ENCODE data around the gene NKAIN2. TPM values are rescaled to one million over a fixed set of nuclear protein-coding genes. Genes with fewer than 3 reads are reported as not detected.

The NKAIN2 gene
- total RNA-seq, 1 experiment from 2014 or later: not detected

GRCh38 chr6:124512431-124512830 is 708.8 kb downstream of the NKAIN2 start:
- Mint-ChIP-seq H3K9me3 (ENCODE audit: low read depth, unreplicated experiment) (no peaks in the 10 kb centered on the region), H3K4me3 (ENCODE audit: low read depth, unreplicated experiment) (no peak overlapping the region), H3K36me3 (ENCODE audit: insufficient read depth, unreplicated experiment) (no peaks in the 10 kb centered on the region), H3K27ac (ENCODE audit: unreplicated experiment) (no peak overlapping the region), H3K27me3 (ENCODE audit: unreplicated experiment) (no peaks in the 10 kb centered on the region), H3K4me1 (ENCODE audit: low read depth, unreplicated experiment) (no peaks in the 10 kb centered on the region)
- CTCF ChIA-PET: no interaction called here
- no TSS peak for BruUV-seq (replicated peaks)
- no peak for DNase-seq
- intact Hi-C loops (cut with micrococcal nuclease; ENCODE audit: unreplicated experiment): no loop called here
- no peak for TF ChIP-seq CTCF (IDR thresholded peaks at IDR 0.05; ENCODE audit: unreplicated experiment)

DNA sequence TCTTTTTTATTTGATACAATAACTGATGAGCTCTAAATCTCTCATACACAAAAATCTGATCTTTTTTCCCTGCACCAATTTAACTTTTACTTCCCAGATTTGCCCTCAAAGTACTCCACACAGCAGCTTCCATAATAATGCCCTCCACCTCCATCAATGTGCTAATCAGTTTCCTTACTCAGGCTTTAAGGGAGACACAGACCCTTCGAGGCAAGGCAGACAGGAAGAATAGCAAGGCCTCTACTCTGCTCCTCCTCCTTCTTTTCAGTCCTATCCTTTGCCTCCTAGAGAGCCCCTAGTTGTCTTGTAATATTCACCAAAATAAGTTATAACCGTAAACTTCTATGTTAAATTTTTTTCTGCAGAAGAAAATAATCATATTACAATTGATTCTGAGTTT is 713.7 kb downstream of the NKAIN2 start:
- no peak for DNase-seq
- H3K36me3 Mint-ChIP-seq (ENCODE audit: insufficient read depth, unreplicated experiment): no peaks in the 10 kb centered on the region
- no peak overlapping the region for H3K4me3 Mint-ChIP-seq (ENCODE audit: low read depth, unreplicated experiment)
- no peaks in the 10 kb centered on the region for H3K27me3 Mint-ChIP-seq (ENCODE audit: unreplicated experiment)
- H3K9me3 Mint-ChIP-seq (ENCODE audit: low read depth, unreplicated experiment): no peaks in the 10 kb centered on the region
- H3K27ac Mint-ChIP-seq (ENCODE audit: unreplicated experiment): no peak overlapping the region
- no peaks in the 10 kb centered on the region for H3K4me1 Mint-ChIP-seq (ENCODE audit: low read depth, unreplicated experiment)
- BruUV-seq (replicated peaks): no TSS peak
- intact Hi-C loops (cut with micrococcal nuclease; ENCODE audit: unreplicated experiment): no loop called here
- CTCF ChIA-PET: no interaction called here
- no peak for TF ChIP-seq CTCF (IDR thresholded peaks at IDR 0.05; ENCODE audit: unreplicated experiment)

- H3K9me3 Mint-ChIP-seq (ENCODE audit: low read depth, unreplicated experiment): no peaks in the 10 kb centered on the region
- no peak overlapping the region for H3K27ac Mint-ChIP-seq (ENCODE audit: unreplicated experiment)
- CTCF ChIA-PET: no interaction called here
- H3K36me3 Mint-ChIP-seq (ENCODE audit: insufficient read depth, unreplicated experiment): no peaks in the 10 kb centered on the region
- no peaks in the 10 kb centered on the region for H3K27me3 Mint-ChIP-seq (ENCODE audit: unreplicated experiment)
- no peak for DNase-seq
- no peaks in the 10 kb centered on the region for H3K4me1 Mint-ChIP-seq (ENCODE audit: low read depth, unreplicated experiment)
- H3K4me3 Mint-ChIP-seq (ENCODE audit: low read depth, unreplicated experiment): no peak overlapping the region
- TF ChIP-seq CTCF (IDR thresholded peaks at IDR 0.05; ENCODE audit: unreplicated experiment): no peak
- intact Hi-C loops (cut with micrococcal nuclease; ENCODE audit: unreplicated experiment): no loop called here
- no TSS peak for BruUV-seq (replicated peaks)
Measured at GRCh38 chr6:124520514-124520913, 716.8 kb downstream of the NKAIN2 start.

- H3K9me3 Mint-ChIP-seq (ENCODE audit: low read depth, unreplicated experiment): no peaks in the 10 kb centered on the region
- no peak for TF ChIP-seq CTCF (IDR thresholded peaks at IDR 0.05; ENCODE audit: unreplicated experiment)
- no peak overlapping the region for H3K4me3 Mint-ChIP-seq (ENCODE audit: low read depth, unreplicated experiment)
- CTCF ChIA-PET: no interaction called here
- intact Hi-C loops (cut with micrococcal nuclease; ENCODE audit: unreplicated experiment): no loop called here
- H3K36me3 Mint-ChIP-seq (ENCODE audit: insufficient read depth, unreplicated experiment): no peaks in the 10 kb centered on the region
- H3K27ac Mint-ChIP-seq (ENCODE audit: unreplicated experiment): no peak overlapping the region
- DNase-seq: no peak
- BruUV-seq (replicated peaks): no TSS peak
- no peaks in the 10 kb centered on the region for H3K27me3 Mint-ChIP-seq (ENCODE audit: unreplicated experiment)
- no peaks in the 10 kb centered on the region for H3K4me1 Mint-ChIP-seq (ENCODE audit: low read depth, unreplicated experiment)
Measured at GRCh38 chr6:124522335-124522734, 718.7 kb downstream of the NKAIN2 start.

All from Calu3 (cell line).